ENCODE measurements around the gene MUC16. TPM values are rescaled to one million over a fixed set of nuclear protein-coding genes. Genes with fewer than 3 reads are reported as not detected.

The MUC16 gene
- total RNA-seq, 6 experiments from 2014 or later = under 0.01 to 0.06 TPM; not detected in 4

GRCh38 chr19:9037400-9038062, 27.3 kb upstream of the MUC16 start:
- ATAC-seq (no peak), DNase-seq (no peak)
- TF ChIP-seq POLR2A (IDR thresholded peaks at IDR 0.05) = no peak
- TF ChIP-seq CTCF (IDR thresholded peaks at IDR 0.05) = no peak
- intact Hi-C loops (cut with DNase I) = no loop called here
- H3K4me1 ChIP-seq = no peaks in the 10 kb centered on the region
- no peak overlapping the region for H3K27ac ChIP-seq
- H3K27me3 ChIP-seq = no peaks in the 10 kb centered on the region
- no peak overlapping the region for H3K4me3 ChIP-seq
- H3K36me3 ChIP-seq = no peaks in the 10 kb centered on the region
- WGBS (ENCODE audit: insufficient coverage, low coverage, low lambda C conversion rate, missing lambda C conversion rate) = 56% methylated on average over 8 of the region's 8 CpGs
- H3K9me3 ChIP-seq = no peaks in the 10 kb centered on the region

GRCh38 chr19:9032136-9032631, 22.0 kb upstream of the MUC16 start:
- intact Hi-C loops (cut with DNase I) = no loop called here
- TF ChIP-seq POLR2A (IDR thresholded peaks at IDR 0.05) (no peak), CTCF (IDR thresholded peaks at IDR 0.05) (no peak)
- no peak for DNase-seq
- ATAC-seq = no peak
- no peaks in the 10 kb centered on the region for H3K4me1 ChIP-seq
- H3K27me3 ChIP-seq = no peaks in the 10 kb centered on the region
- no peaks in the 10 kb centered on the region for H3K9me3 ChIP-seq
- no peaks in the 10 kb centered on the region for H3K36me3 ChIP-seq
- no peak overlapping the region for H3K4me3 ChIP-seq
- 22% methylated on average over 4 of the region's 5 CpGs for WGBS (ENCODE audit: insufficient coverage, low coverage, low lambda C conversion rate, missing lambda C conversion rate)
- no peak overlapping the region for H3K27ac ChIP-seq

- intact Hi-C loops (cut with DNase I) = no loop called here
- no peaks in the 10 kb centered on the region for H3K27me3 ChIP-seq
- no peak overlapping the region for H3K27ac ChIP-seq
- 76% methylated on average over 12 of the region's 27 CpGs for WGBS (ENCODE audit: insufficient coverage, low coverage, low lambda C conversion rate, missing lambda C conversion rate)
- no peak for DNase-seq
- ATAC-seq = no peak
- H3K4me3 ChIP-seq = no peak overlapping the region
- no peaks in the 10 kb centered on the region for H3K36me3 ChIP-seq
- TF ChIP-seq CTCF (IDR thresholded peaks at IDR 0.05) (no peak), POLR2A (IDR thresholded peaks at IDR 0.05) (no peak)
- H3K4me1 ChIP-seq = no peaks in the 10 kb centered on the region
- no peaks in the 10 kb centered on the region for H3K9me3 ChIP-seq
These were observed 8.1 kb upstream of the MUC16 start for GRCh38 chr19:9018163-9018875.

GRCh38 chr19:9014803-9015202, 4.6 kb upstream of the MUC16 start:
- H3K36me3 ChIP-seq = no peaks in the 10 kb centered on the region
- ATAC-seq = no peak
- intact Hi-C loops (cut with DNase I) = no loop called here
- 11% methylated on average over 7 of the region's 7 CpGs for WGBS (ENCODE audit: insufficient coverage, low coverage, low lambda C conversion rate, missing lambda C conversion rate)
- H3K4me1 ChIP-seq = no peaks in the 10 kb centered on the region
- no peak for DNase-seq
- H3K27ac ChIP-seq = no peak overlapping the region
- H3K9me3 ChIP-seq = no peaks in the 10 kb centered on the region
- TF ChIP-seq CTCF (IDR thresholded peaks at IDR 0.05) = no peak
- TF ChIP-seq POLR2A (IDR thresholded peaks at IDR 0.05) = no peak
- no peak overlapping the region for H3K4me3 ChIP-seq
- no peaks in the 10 kb centered on the region for H3K27me3 ChIP-seq
